Activated CD8-positive, alpha-beta memory T cell treated with anti-CD3 and anti-CD28 coated beads, Interleukin-2, amount 50 U/mL, for 24 hours (primary cell): ENCODE measurements around the gene NEK8.
"Not testable (repeated sequence)": the region's sequence is repeated elsewhere in the genome, so short reads cannot be mapped to it uniquely, and the experiment has no call there.

ENCODE experiments used
- DNase-seq: peaks from one replicate; pipeline ENCODE4 v3.0.0-alpha.2; 2020; ENCODE audit errors: extremely low read depth

Gene NEK8

DNA sequence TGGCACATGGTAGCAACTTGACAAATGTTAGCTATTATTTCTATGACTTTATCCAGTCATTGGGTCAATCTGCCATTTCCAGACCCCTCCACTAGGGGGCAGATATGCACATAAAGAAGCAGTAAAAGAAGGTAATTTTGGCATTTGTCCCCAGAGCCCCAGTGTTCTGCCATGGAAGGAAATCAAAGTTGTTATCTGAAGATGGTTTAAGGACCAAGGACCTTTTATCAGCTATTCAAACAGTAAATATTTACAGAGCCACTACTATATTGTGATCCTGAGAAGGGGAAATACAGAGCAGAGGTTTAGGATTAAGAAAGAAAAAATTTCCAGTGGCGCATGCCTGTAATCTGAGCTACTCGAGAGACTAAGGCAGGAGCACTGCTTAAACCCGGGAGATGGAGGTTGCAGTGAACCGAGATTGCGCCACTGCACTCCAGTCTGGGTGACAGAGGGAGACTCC, 35.2 kb downstream of the NEK8 start:
- peak; percentile 68 for DNase-seq

DNA sequence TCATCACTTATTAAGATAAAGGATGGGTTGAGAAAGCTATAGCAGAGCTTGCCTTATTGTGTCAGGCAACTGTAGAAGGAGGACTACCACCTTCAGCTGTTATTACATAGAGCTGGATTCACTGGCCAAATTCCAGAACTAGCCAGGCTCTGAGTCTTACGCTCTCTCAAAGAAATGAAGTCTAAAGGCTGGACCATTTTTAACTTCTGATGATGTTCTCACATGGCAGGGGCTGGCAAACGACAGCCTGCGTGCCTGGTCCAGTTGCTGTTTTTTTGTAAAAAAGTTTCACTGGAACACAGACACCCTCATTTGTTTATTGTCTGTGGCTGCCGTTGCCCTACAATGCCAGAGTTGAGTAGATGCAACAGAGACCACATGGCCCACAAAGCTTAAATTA, 36.5 kb downstream of the NEK8 start:
- DNase-seq: no peak

DNA sequence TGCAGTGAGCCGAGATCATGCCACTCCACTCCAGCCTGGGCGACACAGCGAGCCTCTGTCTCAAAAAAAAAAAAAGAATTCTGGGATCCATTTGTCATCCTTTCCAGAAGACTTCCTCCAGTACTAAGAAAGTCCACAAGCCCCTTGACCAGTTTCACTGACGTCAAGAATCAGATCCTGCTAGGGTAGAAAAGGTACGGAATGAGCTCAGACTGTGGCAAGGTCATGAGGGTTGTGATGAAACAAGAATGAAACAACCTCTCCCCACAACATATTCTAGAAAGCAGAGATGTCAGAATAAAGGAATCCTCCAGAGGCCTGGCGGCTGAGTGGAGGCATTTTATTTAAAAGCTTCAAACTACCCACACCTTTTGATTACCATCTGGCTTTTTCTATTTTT, 45.1 kb downstream of the NEK8 start:
- DNase-seq: no peak

DNA sequence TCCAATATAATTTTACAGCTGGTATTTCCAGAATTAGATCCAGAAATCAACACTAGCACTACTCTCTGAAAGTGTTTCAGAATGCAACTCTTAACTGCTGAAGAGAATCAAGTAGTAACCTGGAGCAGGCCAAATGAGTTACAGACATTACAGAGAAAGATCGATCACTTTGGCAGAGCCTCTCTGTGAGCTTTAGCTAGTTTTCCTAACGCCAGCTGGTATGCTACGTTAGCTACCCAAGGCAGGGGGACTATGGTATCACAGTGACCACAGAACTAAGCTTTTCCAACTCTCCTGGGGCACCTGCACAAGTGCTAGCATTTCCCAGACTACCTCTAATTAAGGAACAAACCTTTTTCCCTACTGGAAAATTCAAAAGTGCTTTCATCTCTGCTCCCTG, 45.6 kb downstream of the NEK8 start:
- no peak for DNase-seq

DNA sequence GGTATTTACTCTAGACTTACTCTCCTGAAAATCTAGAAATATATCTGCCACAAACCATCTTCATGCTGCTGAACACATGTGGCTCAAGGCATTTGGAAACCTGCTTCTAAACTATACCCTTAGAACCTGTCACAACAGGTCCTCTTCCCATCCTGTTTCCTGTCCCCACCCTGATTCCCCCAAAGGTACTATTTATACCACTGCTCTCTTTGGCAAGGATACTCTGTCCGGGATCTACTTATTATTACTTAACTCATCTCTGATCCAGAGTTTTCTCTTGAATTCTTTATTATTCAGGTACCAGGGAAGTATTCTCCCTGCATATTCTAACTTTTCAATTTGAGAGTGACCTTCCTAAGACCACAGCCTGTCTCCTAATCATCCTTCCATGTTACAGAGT, 48.6 kb downstream of the NEK8 start:
- no peak for DNase-seq

GRCh38 chr17:28779601-28780000, 51.0 kb downstream of the NEK8 start:
- DNase-seq: not testable (repeated sequence)

GRCh38 chr17:28783161-28783560, 54.6 kb downstream of the NEK8 start:
- DNase-seq: no peak

GRCh38 chr17:28788100-28788499, 59.5 kb downstream of the NEK8 start:
- DNase-seq: no peak
